ENCODE measurements around the gene RAB40B. TPM values are rescaled to one million over a fixed set of nuclear protein-coding genes. Genes with fewer than 3 reads are reported as not detected.

The RAB40B gene
- total and polyA plus RNA-seq, 2 of the 13 experiments (the other 11 are each of a cell fraction or from before 2014, with no cell fraction given), result 6.2 to 6.5 TPM

GRCh38 chr17:82679586-82680465 is 18.7 kb downstream of the RAB40B start (continued):
- TF ChIP-seq ZFP90 (CRISPR knock-in tag; IDR thresholded peaks at IDR 0.05; ENCODE audit: borderline replicate concordance) (peak; percentile 67; the same call in 1 of the 2 replicates), TARDBP (CRISPR knock-in tag; IDR thresholded peaks at IDR 0.05) (no peak), ZBTB7B (CRISPR knock-in tag; IDR thresholded peaks at IDR 0.05) (no peak), KDM5B (CRISPR knock-in tag; IDR thresholded peaks at IDR 0.05; ENCODE audit: borderline replicate concordance) (no peak; the same call in 1 of the 2 replicates), ZFP36L1 (CRISPR knock-in tag; IDR thresholded peaks at IDR 0.05) (0 out of 2 replicates have a peak, but pooled peaks have one; percentile 61), HDAC2 (CRISPR knock-in tag; IDR thresholded peaks at IDR 0.05) (no peak), ZNF768 (CRISPR knock-in tag; IDR thresholded peaks at IDR 0.05) (peak; percentile 34; the same call in 1 of the 2 replicates), ZBTB38 (CRISPR knock-in tag; IDR thresholded peaks at IDR 0.05) (peak; percentile 88), FOXO1 (CRISPR knock-in tag; IDR thresholded peaks at IDR 0.05) (0 out of 2 replicates have a peak, but pooled peaks have one; percentile 15), TRAFD1 (CRISPR knock-in tag; IDR thresholded peaks at IDR 0.05; ENCODE audit: borderline replicate concordance) (no peak), MEIS2 (CRISPR knock-in tag; IDR thresholded peaks at IDR 0.05) (peak; percentile 61; the same call in 1 of the 2 replicates), ZMYM3 (CRISPR knock-in tag; IDR thresholded peaks at IDR 0.05) (0 out of 2 replicates have a peak, but pooled peaks have one; percentile 35), HNF4A (CRISPR knock-in tag; IDR thresholded peaks at IDR 0.05) (peak; percentile 16; the same call in 1 of the 2 replicates), KDM2A (CRISPR knock-in tag; IDR thresholded peaks at IDR 0.05; ENCODE audit: borderline replicate concordance, low read depth) (peak; percentile 40; the same call in 1 of the 2 replicates), ZNF891 (CRISPR knock-in tag; IDR thresholded peaks at IDR 0.05) (peak; percentile 79; the same call in 1 of the 2 replicates), MXD4 (CRISPR knock-in tag; IDR thresholded peaks at IDR 0.05) (no peak), MYC (CRISPR knock-in tag; IDR thresholded peaks at IDR 0.05; ENCODE audit: borderline replicate concordance) (peak; percentile 42; the same call in 1 of the 2 replicates), MAZ (IDR thresholded peaks at IDR 0.05; ENCODE audit: borderline replicate concordance, low read depth, low read length) (no peak), MAZ (CRISPR knock-in tag; IDR thresholded peaks at IDR 0.05; ENCODE audit: low read depth) (peak; percentile 64), SP5 (CRISPR knock-in tag; IDR thresholded peaks at IDR 0.05; ENCODE audit: borderline replicate concordance, low read depth) (peak; percentile 85), MED1 (CRISPR knock-in tag; IDR thresholded peaks at IDR 0.05) (0 out of 2 replicates have a peak, but pooled peaks have one; percentile 31), ZNF280B (CRISPR knock-in tag; IDR thresholded peaks at IDR 0.05; ENCODE audit: borderline replicate concordance) (0 out of 2 replicates have a peak, but pooled peaks have one; percentile 35), ZNF574 (CRISPR knock-in tag; IDR thresholded peaks at IDR 0.05) (peak; percentile 38; the same call in 1 of the 2 replicates), ZNF460 (CRISPR knock-in tag; IDR thresholded peaks at IDR 0.05; ENCODE audit: borderline replicate concordance) (no peak)
